ENCODE data around the gene SPATA31D3.

GRCh38 chr9:81898851-81899250 lies 44.4 kb upstream of the SPATA31D3 start:
- TF ChIP-seq CTCF (IDR thresholded peaks at IDR 0.05; ENCODE audit: low read depth, low read length) (no peak), EZH2phosphoT487 (IDR thresholded peaks at IDR 0.05; ENCODE audit: low read depth) (no peak)

All from OCI-LY3 (cell line).